HT1080 (cell line): ENCODE results near the gene UAP1. TPM values are rescaled to one million over a fixed set of nuclear protein-coding genes. Genes with fewer than 3 reads are reported as not detected.

Experiments used
- small RNA-seq: library from RNA; depleted of rRNA; stranded (forward); fragments of <200 nt; gene quantifications from one replicate; pipeline ENCODE3, GENCODE V24; 2014
- total RNA-seq: library from RNA; depleted of rRNA; stranded (reverse); fragments of >200 nt; shearing (Covaris generic); gene quantifications from 2 replicates; pipeline ENCODE4 v1.2.3, GENCODE V29; 2014; rRNA removed

UAP1 gene
- total RNA-seq, 1 experiment from 2014 or later, result 233 TPM

Small RNA genes within 50 kb of the gene (small RNA-seq; reads per million reads assigned to genes)
- not detected for gene UQCRBP2

Other genes with a start within 250 kb of the UAP1 start
- not detected in 2 replicates for gene SPATA46, start 184.9 kb upstream of the UAP1 start, total RNA-seq
- gene C1orf226, start 180.0 kb upstream of the UAP1 start, total RNA-seq, result 0.84 and 1.3 TPM in 2 replicates
- 0.10 and 0.40 TPM in 2 replicates for gene SH2D1B, start 149.6 kb upstream of the UAP1 start, total RNA-seq
- 48.4 and 58.0 TPM in 2 replicates for gene UHMK1, start 63.9 kb upstream of the UAP1 start, total RNA-seq
- gene DDR2, start 70.7 kb downstream of the UAP1 start, total RNA-seq, result 29.0 and 34.4 TPM in 2 replicates
- 24.5 and 28.2 TPM in 2 replicates for gene HSD17B7, start 229.0 kb downstream of the UAP1 start, total RNA-seq